Lower leg skin (tissue), 3 donors: ENCODE data around the gene SH2D3C.

ENCODE experiments used
- POLR2A ChIP-seq, 2 donors: fragments of 450-650 bp; IDR thresholded peaks; one replicate each; pipeline ENCODE4 v1.6.1; 2016 to 2017; ENCODE audit warnings: antibody characterized with exemption in 2 of 2, mild to moderate bottlenecking in 1 of 2, moderate library complexity in 1 of 2
- TF ChIP-seq, protein P1 (sequence below), 3 donors: fragments of 450-650 bp; IDR thresholded peaks; one replicate each; pipeline ENCODE4 v1.5.1; 2016; ENCODE audit warnings: antibody characterized with exemption in 3 of 3, mild to moderate bottlenecking in 3 of 3, moderate library complexity in 2 of 3

DNA sequence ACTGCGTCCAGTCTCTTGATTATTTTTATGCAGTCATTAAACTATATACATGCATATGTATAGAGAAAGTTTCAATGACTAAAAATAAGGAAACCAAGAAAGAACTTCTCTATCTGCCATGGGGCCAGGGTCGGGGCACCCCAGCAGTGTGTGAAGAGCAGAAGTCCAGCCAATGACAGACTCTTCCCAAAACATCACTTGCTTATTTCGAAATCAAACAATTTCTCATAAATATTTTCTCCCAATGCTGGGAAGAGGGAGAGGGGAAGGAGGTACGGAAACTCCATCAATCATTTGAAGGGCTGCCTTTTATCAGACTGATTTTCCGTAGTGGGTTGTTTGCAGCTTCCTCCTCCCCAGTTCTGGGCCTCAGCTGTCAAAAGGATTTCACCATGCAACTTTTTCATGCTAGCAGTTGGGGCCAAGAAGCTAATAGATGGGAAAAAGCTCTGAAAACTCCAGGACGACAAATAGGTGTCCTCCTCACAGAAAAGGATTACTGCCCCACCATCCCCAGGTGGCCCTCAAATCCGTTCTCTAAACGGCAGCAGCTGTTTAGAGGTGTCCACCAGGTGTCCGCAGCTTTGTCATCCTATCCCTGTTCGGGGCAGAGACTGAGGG, 23.6 kb upstream of the SH2D3C start:
- TF ChIP-seq, protein P1, sequence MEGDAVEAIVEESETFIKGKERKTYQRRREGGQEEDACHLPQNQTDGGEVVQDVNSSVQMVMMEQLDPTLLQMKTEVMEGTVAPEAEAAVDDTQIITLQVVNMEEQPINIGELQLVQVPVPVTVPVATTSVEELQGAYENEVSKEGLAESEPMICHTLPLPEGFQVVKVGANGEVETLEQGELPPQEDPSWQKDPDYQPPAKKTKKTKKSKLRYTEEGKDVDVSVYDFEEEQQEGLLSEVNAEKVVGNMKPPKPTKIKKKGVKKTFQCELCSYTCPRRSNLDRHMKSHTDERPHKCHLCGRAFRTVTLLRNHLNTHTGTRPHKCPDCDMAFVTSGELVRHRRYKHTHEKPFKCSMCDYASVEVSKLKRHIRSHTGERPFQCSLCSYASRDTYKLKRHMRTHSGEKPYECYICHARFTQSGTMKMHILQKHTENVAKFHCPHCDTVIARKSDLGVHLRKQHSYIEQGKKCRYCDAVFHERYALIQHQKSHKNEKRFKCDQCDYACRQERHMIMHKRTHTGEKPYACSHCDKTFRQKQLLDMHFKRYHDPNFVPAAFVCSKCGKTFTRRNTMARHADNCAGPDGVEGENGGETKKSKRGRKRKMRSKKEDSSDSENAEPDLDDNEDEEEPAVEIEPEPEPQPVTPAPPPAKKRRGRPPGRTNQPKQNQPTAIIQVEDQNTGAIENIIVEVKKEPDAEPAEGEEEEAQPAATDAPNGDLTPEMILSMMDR (IDR thresholded peaks at IDR 0.05) = no peak
- no peak for TF ChIP-seq POLR2A (IDR thresholded peaks at IDR 0.05)
